ENCODE measurements around the gene ADAD2. TPM values are rescaled to one million over a fixed set of nuclear protein-coding genes. Genes with fewer than 3 reads are reported as not detected.
"Not testable (repeated sequence)": the region's sequence is repeated elsewhere in the genome, so short reads cannot be mapped to it uniquely, and the experiment has no call there.

Gene ADAD2
- total RNA-seq, 1 experiment from 2014 or later = not detected

DNA sequence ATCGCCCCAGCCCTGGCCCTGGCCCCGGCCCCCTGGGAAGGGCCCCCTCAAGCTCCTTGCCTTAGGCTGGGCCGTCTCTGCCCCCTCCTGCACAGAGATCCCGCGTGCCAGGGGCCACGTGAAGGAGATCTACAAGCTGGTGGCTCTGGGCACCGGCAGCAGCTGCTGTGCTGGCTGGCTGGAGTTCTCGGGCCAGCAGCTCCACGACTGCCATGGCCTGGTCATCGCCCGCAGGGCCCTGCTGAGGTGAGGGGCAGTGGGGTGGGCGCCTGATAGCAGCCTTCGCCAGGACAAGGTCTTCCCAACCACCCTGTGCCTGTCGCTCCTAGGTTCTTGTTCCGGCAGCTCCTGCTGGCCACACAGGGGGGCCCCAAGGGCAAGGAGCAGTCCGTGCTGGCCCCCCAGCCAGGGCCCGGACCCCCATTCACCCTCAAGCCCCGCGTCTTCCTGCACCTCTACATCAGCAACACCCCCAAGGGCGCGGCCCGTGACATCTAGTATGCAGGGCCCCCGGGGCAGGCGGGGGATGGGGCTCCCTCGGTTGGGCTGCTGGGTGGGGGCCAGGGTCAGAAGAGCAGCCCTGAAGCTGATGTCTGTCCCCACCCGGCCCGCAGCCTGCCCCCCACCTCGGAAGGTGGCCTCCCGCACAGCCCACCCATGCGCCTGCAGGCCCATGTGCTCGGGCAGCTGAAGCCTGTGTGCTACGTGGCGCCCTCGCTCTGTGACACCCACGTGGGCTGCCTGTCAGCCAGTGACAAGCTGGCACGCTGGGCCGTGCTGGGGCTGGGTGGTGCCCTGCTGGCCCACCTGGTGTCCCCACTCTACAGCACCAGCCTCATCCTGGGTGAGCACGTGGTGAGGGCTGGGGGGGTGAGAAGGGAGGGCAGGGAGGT lies 4.5 kb downstream of the ADAD2 start:
- no peak for DNase-seq (ENCODE audit: low spot score)

DNA sequence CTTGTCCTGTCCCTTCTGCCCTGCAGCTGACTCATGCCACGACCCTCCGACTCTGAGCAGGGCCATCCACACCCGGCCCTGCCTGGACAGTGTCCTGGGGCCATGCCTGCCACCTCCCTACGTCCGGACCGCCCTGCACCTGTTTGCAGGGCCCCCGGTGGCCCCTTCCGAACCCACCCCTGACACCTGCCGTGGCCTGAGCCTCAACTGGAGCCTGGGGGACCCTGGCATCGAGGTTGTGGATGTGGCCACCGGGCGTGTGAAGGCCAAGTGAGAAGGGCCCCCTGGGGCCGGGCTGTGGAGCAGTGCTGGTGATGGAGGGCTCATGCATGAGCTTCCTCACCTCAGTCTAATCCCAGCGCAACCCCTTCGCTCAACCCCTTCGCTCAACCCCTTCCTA lies 5.1 kb downstream of the ADAD2 start:
- DNase-seq (ENCODE audit: low spot score) = no peak

DNA sequence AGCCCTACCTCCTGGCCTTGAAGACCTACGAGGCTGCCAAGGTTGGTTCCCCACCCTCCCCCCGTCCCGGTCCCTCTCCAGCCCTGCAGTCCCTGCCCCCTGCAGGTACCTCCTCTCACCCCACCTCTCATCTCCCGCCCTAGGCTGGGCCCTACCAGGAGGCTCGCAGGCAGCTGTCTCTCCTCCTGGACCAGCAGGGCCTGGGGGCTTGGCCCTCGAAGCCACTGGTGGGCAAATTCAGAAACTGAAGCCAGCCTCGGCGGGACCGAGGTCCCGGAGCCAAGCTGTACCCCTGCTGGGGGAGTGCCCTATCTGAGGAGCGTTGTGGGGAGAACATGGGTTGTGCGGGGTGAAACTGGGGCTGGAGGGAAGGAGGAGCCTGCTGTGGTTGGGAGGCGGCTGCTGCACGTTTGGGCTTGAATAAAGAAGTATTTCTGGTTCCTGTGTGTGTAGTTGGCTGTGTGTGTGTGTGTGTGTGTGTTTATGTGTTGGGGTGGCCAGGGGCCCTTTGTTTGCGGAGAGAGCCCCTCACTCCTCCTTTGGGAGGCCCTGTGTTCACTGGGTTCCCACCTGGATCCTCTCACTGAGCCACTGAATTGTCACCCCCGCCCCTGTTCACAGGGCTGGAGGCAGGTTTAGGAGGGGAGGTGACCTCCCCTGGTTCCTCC lies 5.9 kb downstream of the ADAD2 start:
- DNase-seq (ENCODE audit: low spot score) = no peak

DNA sequence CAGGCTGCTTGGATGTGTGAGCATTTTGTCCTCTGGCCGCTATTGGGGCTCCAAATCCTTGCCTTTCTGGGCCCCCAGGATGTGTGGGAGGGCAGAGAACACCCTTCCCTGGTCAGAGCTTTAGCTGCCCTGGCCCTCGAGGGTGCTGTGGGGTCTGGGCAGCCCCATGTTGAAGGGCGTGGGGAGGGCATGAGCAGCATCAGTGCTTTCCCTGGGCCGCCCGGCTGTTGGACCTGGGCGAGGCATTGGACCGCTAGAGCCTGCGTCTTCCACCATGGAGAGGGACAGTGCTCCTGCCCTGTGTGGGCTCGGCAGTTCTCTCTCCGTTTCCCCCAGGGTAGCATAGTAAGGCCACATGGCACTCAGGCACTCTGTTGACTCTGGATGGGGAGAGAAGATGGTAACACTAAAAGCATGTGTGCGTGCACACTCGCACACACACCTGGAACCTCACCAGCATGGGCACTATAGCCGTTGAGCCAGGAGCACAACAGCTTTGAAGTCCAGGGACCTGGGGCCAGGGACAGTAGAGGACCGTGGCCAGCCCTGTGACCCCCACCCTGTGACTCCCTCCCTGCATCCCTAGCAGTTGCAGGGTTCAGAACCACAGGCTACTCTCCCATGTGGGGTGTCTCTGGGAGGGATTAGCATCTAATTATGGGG lies 6.6 kb downstream of the ADAD2 start:
- no peak for DNase-seq (ENCODE audit: low spot score)

GRCh38 chr16:84198401-84198800 lies 7.4 kb downstream of the ADAD2 start:
- DNase-seq (ENCODE audit: low spot score) = no peak

- DNase-seq (ENCODE audit: low spot score) = no peak
Observed at GRCh38 chr16:84199097-84199496, 8.1 kb downstream of the ADAD2 start.

- no peak for DNase-seq (ENCODE audit: low spot score)
Observed at GRCh38 chr16:84199861-84200260, 8.9 kb downstream of the ADAD2 start.

GRCh38 chr16:84204551-84204950 lies 13.6 kb downstream of the ADAD2 start:
- not testable (repeated sequence) for DNase-seq (ENCODE audit: low spot score)

- not testable (repeated sequence) for DNase-seq (ENCODE audit: low spot score)
Observed at GRCh38 chr16:84205123-84205522, 14.2 kb downstream of the ADAD2 start.

DNA sequence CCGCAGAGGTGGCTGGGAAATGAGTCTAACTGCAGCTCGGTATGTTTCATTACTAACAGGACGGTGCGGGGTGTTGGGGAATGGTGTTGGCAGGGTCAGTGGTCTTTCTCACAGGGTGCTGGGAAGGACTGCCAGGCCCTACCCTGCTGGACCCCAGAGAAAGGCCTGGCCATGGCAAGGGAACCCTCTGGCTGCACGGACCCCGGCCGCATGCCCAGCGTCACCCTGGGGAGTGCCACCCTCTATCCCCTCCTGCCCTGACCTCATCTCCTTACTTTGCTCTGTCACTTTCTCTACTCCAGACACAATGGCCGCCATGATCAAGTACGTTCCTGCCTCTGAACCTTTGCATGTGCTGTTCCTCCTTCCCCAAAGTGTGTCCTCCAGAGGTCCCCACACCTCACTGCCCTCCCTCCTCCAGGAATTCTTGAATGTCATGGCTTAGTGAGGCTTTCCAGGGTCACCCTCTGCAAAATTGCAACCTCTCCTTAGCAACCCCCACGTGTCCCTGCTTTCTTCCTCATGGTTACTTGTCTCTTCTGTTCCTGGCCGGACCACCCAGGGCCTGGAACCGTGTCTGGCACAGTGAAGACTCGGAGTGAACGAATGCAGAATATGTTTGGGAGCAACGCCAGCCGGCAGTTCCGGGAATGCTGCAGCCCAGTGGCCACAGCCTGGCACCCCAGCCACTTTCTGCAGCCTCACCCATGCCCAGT lies 15.2 kb downstream of the ADAD2 start:
- DNase-seq (ENCODE audit: low spot score) = no peak

DNA sequence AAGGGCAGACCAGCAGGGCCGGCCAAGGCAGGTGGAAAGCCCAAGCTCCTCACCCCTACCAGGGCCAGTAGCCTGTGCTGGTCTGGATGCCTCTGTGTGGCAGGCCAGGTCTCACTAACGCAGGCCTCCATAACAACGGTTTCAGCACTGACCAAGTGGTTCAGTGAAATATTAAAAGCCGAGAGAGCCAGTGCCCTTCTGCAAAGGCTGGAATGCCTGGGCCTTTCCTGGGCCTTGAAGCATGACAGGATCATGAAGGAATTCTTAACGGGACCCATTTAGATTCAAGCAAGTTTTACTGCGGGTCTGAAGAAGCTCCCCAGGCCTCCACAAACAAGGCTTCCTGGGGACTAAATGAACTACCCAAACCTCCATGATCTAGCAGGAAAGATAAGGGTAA lies 16.3 kb downstream of the ADAD2 start:
- DNase-seq (ENCODE audit: low spot score) = no peak

GRCh38 chr16:84207879-84208278 lies 16.9 kb downstream of the ADAD2 start:
- DNase-seq (ENCODE audit: low spot score) = no peak

DNA sequence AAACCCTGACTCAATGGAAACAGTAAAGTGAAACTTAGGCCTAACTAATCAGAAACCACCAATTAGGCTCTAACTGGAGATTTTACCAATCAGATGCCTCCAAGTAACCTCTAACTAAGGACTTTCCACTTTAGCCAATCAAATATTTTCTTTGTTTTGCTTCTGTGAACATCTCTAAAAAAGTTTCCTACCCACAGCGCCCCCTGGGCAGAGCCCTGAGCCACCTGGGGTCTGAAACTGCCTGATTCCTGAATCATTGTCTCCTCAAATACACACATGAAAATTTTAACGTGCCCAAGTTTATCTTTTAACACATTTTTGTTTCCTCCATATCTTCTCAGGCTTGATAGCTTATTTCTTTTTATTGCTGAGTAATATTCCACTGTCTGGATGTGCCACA lies 19.0 kb downstream of the ADAD2 start:
- DNase-seq (ENCODE audit: low spot score) = no peak

DNA sequence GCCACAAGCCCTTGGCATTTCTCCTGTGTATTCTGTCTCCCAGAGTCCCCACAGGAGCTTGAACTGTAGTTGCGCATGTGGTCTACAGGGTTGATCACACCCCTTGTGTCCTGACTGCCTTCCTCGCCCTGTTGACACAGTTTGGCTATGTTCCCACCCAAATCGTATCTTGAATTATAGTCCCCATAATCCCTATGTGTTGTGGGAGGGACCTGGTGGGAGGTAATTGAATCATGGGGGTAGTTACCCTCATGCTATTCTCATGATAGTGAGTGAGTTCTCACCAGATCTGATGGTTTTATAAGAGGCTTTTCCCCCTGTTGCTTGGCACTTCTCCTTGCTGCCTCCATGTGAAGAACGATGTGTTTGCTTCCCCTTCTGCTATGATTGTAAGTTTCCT lies 21.2 kb downstream of the ADAD2 start:
- no peak for DNase-seq (ENCODE audit: low spot score)

DNA sequence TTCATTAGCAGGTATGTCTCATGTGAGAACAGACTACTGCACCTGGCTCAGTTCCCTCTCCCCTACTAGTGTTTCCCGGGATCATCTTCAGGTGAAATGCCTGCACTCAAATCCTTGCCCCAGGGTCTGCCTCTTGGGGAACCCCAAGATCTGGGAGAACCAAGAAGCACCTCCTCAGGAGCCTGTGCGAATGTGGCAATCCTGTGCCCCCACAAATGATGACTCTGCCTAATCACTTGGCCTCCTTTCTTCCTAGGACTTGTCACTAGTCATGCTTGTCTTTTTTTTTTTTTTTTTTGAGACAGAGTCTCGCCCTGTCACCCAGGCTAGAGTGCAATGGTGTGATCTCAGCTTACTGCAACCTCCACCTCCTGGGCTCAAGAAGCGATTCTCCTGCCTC lies 21.7 kb downstream of the ADAD2 start:
- no peak for DNase-seq (ENCODE audit: low spot score)

GRCh38 chr16:84214451-84215066 lies 23.6 kb downstream of the ADAD2 start:
- DNase-seq (ENCODE audit: low spot score) = no peak

DNA sequence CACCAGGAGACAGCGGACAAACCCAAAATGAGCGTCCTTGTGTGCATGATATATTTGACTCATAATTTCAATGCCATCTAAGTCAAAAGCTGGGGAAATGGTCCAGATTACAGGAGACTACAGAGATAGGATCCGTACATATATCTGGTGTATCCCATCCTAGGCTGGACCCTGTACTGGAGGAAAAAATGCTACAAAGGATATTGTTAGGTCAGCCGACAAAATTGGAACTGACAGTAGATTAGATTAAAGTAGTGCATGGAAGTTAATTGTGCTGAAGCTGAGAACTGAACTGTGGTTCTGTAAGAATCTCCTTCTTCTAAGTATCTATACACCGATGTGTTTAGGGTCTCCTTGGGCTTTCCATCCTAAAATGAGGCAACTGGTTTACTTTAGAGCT lies 24.6 kb downstream of the ADAD2 start:
- no peak for DNase-seq (ENCODE audit: low spot score)

GRCh38 chr16:84216144-84216543 lies 25.2 kb downstream of the ADAD2 start:
- DNase-seq (ENCODE audit: low spot score) = not testable (repeated sequence)

GRCh38 chr16:84218176-84218823 lies 27.3 kb downstream of the ADAD2 start:
- no peak for DNase-seq (ENCODE audit: low spot score)

DNA sequence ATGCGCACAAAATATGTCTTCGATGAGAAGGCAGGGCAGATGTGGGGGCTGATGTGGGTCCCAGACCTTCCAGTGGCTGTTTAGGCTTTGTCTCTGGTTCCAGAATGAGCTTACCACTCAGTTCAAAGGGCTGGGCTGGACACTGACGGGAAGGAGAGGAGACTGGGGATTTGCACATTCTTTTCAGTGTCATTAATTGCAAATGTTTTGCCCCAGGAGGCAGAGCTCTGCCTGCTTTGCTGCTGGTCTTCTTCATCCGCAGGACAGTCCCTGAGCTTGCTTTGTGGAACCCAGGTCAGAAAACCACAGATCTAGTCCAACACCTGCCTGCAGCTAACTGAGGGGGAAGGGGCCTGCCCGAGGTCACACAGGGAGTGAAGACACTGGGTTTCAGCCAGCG lies 28.0 kb downstream of the ADAD2 start:
- no peak for DNase-seq (ENCODE audit: low spot score)

DNA sequence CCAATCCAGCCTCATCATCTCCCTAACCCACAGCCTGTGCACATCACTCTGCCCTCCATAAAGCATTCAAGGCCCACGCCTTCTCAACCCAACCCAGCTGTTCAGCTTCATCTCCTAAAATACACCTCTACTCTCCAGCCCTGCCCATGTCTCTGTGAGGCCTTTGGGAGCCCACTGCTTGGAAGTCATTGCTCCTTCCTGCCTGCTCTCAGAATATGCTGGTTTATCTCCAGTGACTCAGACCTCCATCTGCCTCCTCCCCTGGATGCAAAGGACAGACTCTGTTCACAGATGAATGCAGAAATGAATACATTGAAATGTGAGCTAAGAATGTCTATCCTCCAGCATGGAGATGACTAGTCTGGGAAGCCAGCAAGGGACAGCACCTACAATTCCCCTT lies 29.9 kb downstream of the ADAD2 start:
- DNase-seq (ENCODE audit: low spot score) = no peak
